ENCODE data around the gene PMEL. TPM values are rescaled to one million over a fixed set of nuclear protein-coding genes. Genes with fewer than 3 reads are reported as not detected.
"Not testable (repeated sequence)": the region's sequence is repeated elsewhere in the genome, so short reads cannot be mapped to it uniquely, and the experiment has no call there.

The PMEL gene
- total and polyA plus RNA-seq, 12 donors = 0.35 to 3.8 (median 1.3) TPM; not detected in 1

- H3K9me3 ChIP-seq (replicated peaks in 1 of 3) = no peaks in the 10 kb centered on the region
- TF ChIP-seq CTCF (IDR thresholded peaks at IDR 0.05) (no peak), POLR2A (IDR thresholded peaks at IDR 0.05) (no peak)
- peaks cover 6 to 25% of the 10 kb centered on the region in 2 donors for H3K4me1 ChIP-seq (replicated peaks in 1 of 2)
- peak in 1 of 7 donors; percentile 30 for DNase-seq
- H3K27ac ChIP-seq = peak overlapping the region in 2 of 5 donors; percentile 0 to 29
- intact Hi-C loops (cut with DNase I) = no loop called here
- no peak overlapping the region for H3K4me3 ChIP-seq
- WGBS, 4 donors = 23 to 57% (median 41%) methylated on average over 2 of the region's 2 CpGs
- no peaks in the 10 kb centered on the region for H3K27me3 ChIP-seq
- peaks cover 0 to 8% of the 10 kb centered on the region in 2 donors for H3K36me3 ChIP-seq (replicated peaks in 1 of 2)
Measured at GRCh38 chr12:56010111-56010570, 44.3 kb upstream of the PMEL start.

- Histone ChIP-seq H3K36me3 (replicated peaks in 1 of 2) (peaks cover 0 to 22% of the 10 kb centered on the region in 2 donors), H3K4me1 (replicated peaks in 1 of 2) (peaks cover 6 to 25% of the 10 kb centered on the region in 2 donors), H3K27ac (peak overlapping the region; percentile 31 to 99 (median 84)), H3K9me3 (replicated peaks in 1 of 3) (no peaks in the 10 kb centered on the region), H3K4me3 (peak overlapping the region in 3 of 4 donors; percentile 5 to 99 (median 96)), H3K27me3 (no peaks in the 10 kb centered on the region)
- intact Hi-C loops (cut with DNase I) = no loop called here
- TF ChIP-seq POLR2A (IDR thresholded peaks at IDR 0.05) = no peak
- no peak for TF ChIP-seq CTCF (IDR thresholded peaks at IDR 0.05)
- 1 to 4% (median 2%) methylated on average over 17 to 44 of the region's 44 CpGs for WGBS, 4 donors
- DNase-seq = peak in 6 of 7 donors; percentile 28 to 67 (median 46)
Measured at GRCh38 chr12:56007564-56008559, 42.0 kb upstream of the PMEL start.

GRCh38 chr12:56004211-56004610 lies 38.4 kb upstream of the PMEL start:
- H3K27me3 ChIP-seq = no peaks in the 10 kb centered on the region
- intact Hi-C loops (cut with DNase I) = no loop called here

GRCh38 chr12:56003376-56003775 lies 37.5 kb upstream of the PMEL start:
- H3K27me3 ChIP-seq; H3K4me1 ChIP-seq (replicated peaks in 1 of 2); H3K27ac ChIP-seq; H3K4me3 ChIP-seq; intact Hi-C loops (cut with DNase I); H3K9me3 ChIP-seq (replicated peaks in 1 of 3); DNase-seq: not testable (repeated sequence)
- H3K36me3 ChIP-seq (replicated peaks in 1 of 2) = peaks cover 0 to 24% of the 10 kb centered on the region in 2 donors
- WGBS, 4 donors = 68 to 87% (median 71%) methylated on average over 5 of the region's 5 CpGs

More at GRCh38 chr12:56004211-56004610, 38.4 kb upstream of the PMEL start:
- DNase-seq = no peak
- Histone ChIP-seq H3K27ac (no peak overlapping the region), H3K4me3 (no peak overlapping the region), H3K4me1 (replicated peaks in 1 of 2) (peaks cover 6 to 13% of the 10 kb centered on the region in 2 donors), H3K36me3 (replicated peaks in 1 of 2) (peaks cover 0 to 24% of the 10 kb centered on the region in 2 donors), H3K9me3 (replicated peaks in 1 of 3) (no peaks in the 10 kb centered on the region)
- WGBS, 4 donors = 92 to 98% (median 95%) methylated on average over 8 to 10 of the region's 10 CpGs
- TF ChIP-seq CTCF (IDR thresholded peaks at IDR 0.05) (no peak), POLR2A (IDR thresholded peaks at IDR 0.05) (no peak)

Measured in adrenal gland (tissue), 12 donors.